Trophoblast cell (in vitro differentiated cells and primary cell): ENCODE results near the gene ZCRB1.

ENCODE experiments used
- DNase-seq, 2 donors: peaks; one replicate each; pipeline ENCODE4 v3.0.0-alpha.2; 2016
- H2AFZ ChIP-seq: 2 replicates; pipeline ENCODE4 v1.6.1; 2013; ENCODE audit warnings: low read length, moderate library complexity, mild to moderate bottlenecking; ENCODE audit not compliant: insufficient read depth, poor library complexity
- H2AK5ac ChIP-seq: 2 replicates; pipeline ENCODE4 v1.6.1; 2013; ENCODE audit warnings: mild to moderate bottlenecking, low read length
- H2BK120ac ChIP-seq: 2 replicates; pipeline ENCODE4 v1.6.1; 2013; ENCODE audit warnings: low read length, mild to moderate bottlenecking, moderate library complexity; ENCODE audit not compliant: insufficient read depth, poor library complexity
- H2BK12ac ChIP-seq: 2 replicates; pipeline ENCODE4 v1.6.1; 2013; ENCODE audit warnings: mild to moderate bottlenecking, low read length, moderate library complexity
- H2BK5ac ChIP-seq: 2 replicates; pipeline ENCODE4 v1.6.1; 2013; ENCODE audit warnings: low read length, low read depth, moderate library complexity, mild to moderate bottlenecking; ENCODE audit not compliant: poor library complexity
- H3K14ac ChIP-seq: 2 replicates; pipeline ENCODE4 v1.6.1; 2013; ENCODE audit warnings: mild to moderate bottlenecking, low read length
- H3K18ac ChIP-seq: 2 replicates; pipeline ENCODE4 v1.6.1; 2013; ENCODE audit warnings: mild to moderate bottlenecking, low read length
- H3K23ac ChIP-seq: 2 replicates; pipeline ENCODE4 v1.6.1; 2013; ENCODE audit warnings: low read length
- H3K27ac ChIP-seq: 2 replicates; pipeline ENCODE4 v1.5.1; 2013; ENCODE audit warnings: low read depth, mild to moderate bottlenecking, inconsistent platforms, low read length, moderate library complexity
- H3K27me3 ChIP-seq: 2 replicates; pipeline ENCODE4 v1.6.1; 2013; ENCODE audit warnings: inconsistent platforms, mild to moderate bottlenecking, low read length, moderate library complexity; ENCODE audit not compliant: insufficient read depth
- H3K36me3 ChIP-seq, 2 experiments: 1 replicate in 1 of 2; 2 replicates in 1 of 2; pipeline ENCODE4 v1.6.1; 2013; ENCODE audit warnings: low read length in 2 of 2, mild to moderate bottlenecking in 2 of 2, moderate library complexity in 1 of 2; ENCODE audit not compliant: insufficient read depth in 2 of 2, control insufficient read depth in 1 of 2
- H3K4ac ChIP-seq: 2 replicates; pipeline ENCODE4 v1.6.1; 2013; ENCODE audit warnings: low read depth, mild to moderate bottlenecking, low read length, moderate library complexity
- H3K4me1 ChIP-seq, 2 experiments: 1 replicate in 1 of 2; 2 replicates in 1 of 2; pipeline ENCODE4 v1.6.1; 2013; ENCODE audit warnings: low read length in 2 of 2, mild to moderate bottlenecking in 2 of 2, moderate library complexity in 1 of 2; ENCODE audit not compliant: insufficient read depth in 2 of 2, control insufficient read depth in 1 of 2
- H3K4me2 ChIP-seq: 2 replicates; pipeline ENCODE4 v1.6.1; 2013; ENCODE audit warnings: inconsistent platforms, mild to moderate bottlenecking, low read length, moderate library complexity
- H3K4me3 ChIP-seq: 2 replicates; pipeline ENCODE4 v1.5.1; 2013; ENCODE audit warnings: mild to moderate bottlenecking, low read depth, low read length, inconsistent platforms
- H3K79me1 ChIP-seq: one replicate; pipeline ENCODE4 v1.6.1; 2013; ENCODE audit warnings: low read length
- H3K79me2 ChIP-seq: 2 replicates; pipeline ENCODE4 v1.6.1; 2013; ENCODE audit warnings: low read length, mild to moderate bottlenecking; ENCODE audit not compliant: control insufficient read depth, insufficient read depth, poor library complexity
- H3K9ac ChIP-seq: 2 replicates; pipeline ENCODE4 v1.6.1; 2013; ENCODE audit warnings: mild to moderate bottlenecking, low read length
- H3K9me3 ChIP-seq: 2 replicates; pipeline ENCODE4 v1.6.1; 2013; ENCODE audit warnings: low read depth, mild to moderate bottlenecking, control low read depth, inconsistent platforms, low read length; ENCODE audit not compliant: insufficient read depth
- H4K12ac ChIP-seq: 2 replicates; pipeline ENCODE4 v1.6.1; 2013; ENCODE audit warnings: low read depth, mild to moderate bottlenecking, low read length, moderate library complexity
- H4K8ac ChIP-seq: 2 replicates; pipeline ENCODE4 v1.6.1; 2013; ENCODE audit warnings: low read depth, mild to moderate bottlenecking, low read length, moderate library complexity
- H4K91ac ChIP-seq: one replicate; pipeline ENCODE4 v1.6.1; 2013; ENCODE audit warnings: low read depth, mild to moderate bottlenecking, low read length, moderate library complexity
- WGBS: extraction: QIAGEN DNeasy Blood & Tissue Kit; methylation state at CpG from one replicate; pipeline ENCODE4 v1.1.7; 2013; ENCODE audit warnings: missing lambda C conversion rate; ENCODE audit not compliant: insufficient read length, insufficient coverage; ENCODE audit errors: extremely low coverage; 5-methylcytosine and 5-hydroxymethylcytosine counted together

The ZCRB1 gene

GRCh38 chr12:42326541-42327226 is 790 bp upstream of the ZCRB1 start:
- Histone ChIP-seq H4K12ac (no peak overlapping the region), H3K9ac (peak overlapping the region; percentile 6), H2BK120ac (no peak overlapping the region), H2AK5ac (no peak overlapping the region), H4K91ac (no peak overlapping the region), H4K8ac (peak overlapping the region; percentile 48), H3K23ac (no peak overlapping the region), H3K79me2 (peaks cover 9% of the 10 kb centered on the region), H3K36me3 (no peaks in the 10 kb centered on the region), H3K18ac (no peak overlapping the region), H3K27ac (no peak overlapping the region), H3K27me3 (no peaks in the 10 kb centered on the region), H3K79me1 (peaks cover 4% of the 10 kb centered on the region), H2AFZ (no peak overlapping the region), H3K4ac (peak overlapping the region; percentile 85), H3K4me2 (peak overlapping the region; percentile 78), H3K9me3 (no peaks in the 10 kb centered on the region), H3K4me1 (peaks cover 2 to 4% of the 10 kb centered on the region in 2 experiments), H2BK5ac (no peak overlapping the region), H3K4me3 (peak overlapping the region; percentile 85), H2BK12ac (no peak overlapping the region), H3K14ac (no peak overlapping the region)
- WGBS: no CpG with 5 or more reads among the region's 13 CpGs
- peak; percentile 3 to 37 for DNase-seq

- no CpG with 5 or more reads among the region's 7 CpGs for WGBS
These were observed 605 bp downstream of the ZCRB1 start for GRCh38 chr12:42325326-42325652.

GRCh38 chr12:42323856-42324255 is 2.0 kb downstream of the ZCRB1 start:
- Histone ChIP-seq H3K4ac (no peak overlapping the region), H3K4me3 (no peak overlapping the region), H3K23ac (no peak overlapping the region), H3K79me2 (peaks cover 7% of the 10 kb centered on the region), H2BK120ac (no peak overlapping the region), H2AFZ (no peak overlapping the region), H4K12ac (no peak overlapping the region), H2BK12ac (no peak overlapping the region), H3K4me2 (no peak overlapping the region), H4K8ac (no peak overlapping the region), H3K27me3 (no peaks in the 10 kb centered on the region), H4K91ac (no peak overlapping the region), H3K18ac (no peak overlapping the region), H2AK5ac (no peak overlapping the region), H3K27ac (no peak overlapping the region), H2BK5ac (no peak overlapping the region), H3K79me1 (peaks cover 4% of the 10 kb centered on the region), H3K9me3 (no peaks in the 10 kb centered on the region), H3K36me3 (peaks cover 0 to 3% of the 10 kb centered on the region in 2 experiments), H3K14ac (no peak overlapping the region), H3K9ac (no peak overlapping the region), H3K4me1 (peaks cover 2 to 4% of the 10 kb centered on the region in 2 experiments)
- no CpG with 5 or more reads among the region's 6 CpGs for WGBS
- DNase-seq: no peak

More at GRCh38 chr12:42325326-42325652, 605 bp downstream of the ZCRB1 start:
- Histone ChIP-seq H3K9me3 (no peaks in the 10 kb centered on the region), H3K4ac (no peak overlapping the region), H4K91ac (no peak overlapping the region), H3K36me3 (peaks cover 0 to 2% of the 10 kb centered on the region in 2 experiments), H2AK5ac (no peak overlapping the region), H3K9ac (no peak overlapping the region), H4K12ac (no peak overlapping the region), H3K79me2 (peaks cover 9% of the 10 kb centered on the region), H3K4me3 (no peak overlapping the region), H3K14ac (no peak overlapping the region), H4K8ac (no peak overlapping the region), H3K4me2 (peak overlapping the region; percentile 60), H3K79me1 (peaks cover 4% of the 10 kb centered on the region), H3K27ac (peak overlapping the region; percentile 59), H2BK120ac (no peak overlapping the region), H3K4me1 (peaks cover 2 to 4% of the 10 kb centered on the region in 2 experiments), H3K27me3 (no peaks in the 10 kb centered on the region), H2BK5ac (no peak overlapping the region), H3K18ac (no peak overlapping the region), H3K23ac (no peak overlapping the region), H2AFZ (no peak overlapping the region), H2BK12ac (no peak overlapping the region)
- no peak for DNase-seq

- Histone ChIP-seq H3K9ac (no peak overlapping the region), H3K79me2 (peaks cover 5% of the 10 kb centered on the region), H3K27me3 (no peaks in the 10 kb centered on the region), H3K9me3 (no peaks in the 10 kb centered on the region), H3K4ac (no peak overlapping the region), H2BK12ac (no peak overlapping the region), H4K8ac (no peak overlapping the region), H3K4me1 (peaks cover 2 to 4% of the 10 kb centered on the region in 2 experiments), H3K4me3 (no peak overlapping the region), H4K12ac (no peak overlapping the region), H3K27ac (no peak overlapping the region), H2AK5ac (no peak overlapping the region), H3K36me3 (peaks cover 0 to 3% of the 10 kb centered on the region in 2 experiments), H3K18ac (no peak overlapping the region), H4K91ac (no peak overlapping the region), H2AFZ (no peak overlapping the region), H2BK5ac (no peak overlapping the region), H2BK120ac (no peak overlapping the region), H3K4me2 (no peak overlapping the region), H3K14ac (no peak overlapping the region), H3K23ac (no peak overlapping the region), H3K79me1 (peaks cover 4% of the 10 kb centered on the region)
- no peak for DNase-seq
These were observed 3.3 kb downstream of the ZCRB1 start for GRCh38 chr12:42322567-42322966.
